GM19328 (cell line): Measurements from ENCODE around the gene TBX21.

Experiments
- ATAC-seq: cut with Tn5 transposase; IDR thresholded peaks from one replicate; pipeline ENCODE4 v1.9.1; 2021; ENCODE audit warnings: mild to moderate bottlenecking, moderate library complexity; ENCODE audit not compliant: unreplicated experiment

Gene TBX21

GRCh38 chr17:47712330-47713023 is 20.6 kb upstream of the TBX21 start:
- ATAC-seq, result no peak

DNA sequence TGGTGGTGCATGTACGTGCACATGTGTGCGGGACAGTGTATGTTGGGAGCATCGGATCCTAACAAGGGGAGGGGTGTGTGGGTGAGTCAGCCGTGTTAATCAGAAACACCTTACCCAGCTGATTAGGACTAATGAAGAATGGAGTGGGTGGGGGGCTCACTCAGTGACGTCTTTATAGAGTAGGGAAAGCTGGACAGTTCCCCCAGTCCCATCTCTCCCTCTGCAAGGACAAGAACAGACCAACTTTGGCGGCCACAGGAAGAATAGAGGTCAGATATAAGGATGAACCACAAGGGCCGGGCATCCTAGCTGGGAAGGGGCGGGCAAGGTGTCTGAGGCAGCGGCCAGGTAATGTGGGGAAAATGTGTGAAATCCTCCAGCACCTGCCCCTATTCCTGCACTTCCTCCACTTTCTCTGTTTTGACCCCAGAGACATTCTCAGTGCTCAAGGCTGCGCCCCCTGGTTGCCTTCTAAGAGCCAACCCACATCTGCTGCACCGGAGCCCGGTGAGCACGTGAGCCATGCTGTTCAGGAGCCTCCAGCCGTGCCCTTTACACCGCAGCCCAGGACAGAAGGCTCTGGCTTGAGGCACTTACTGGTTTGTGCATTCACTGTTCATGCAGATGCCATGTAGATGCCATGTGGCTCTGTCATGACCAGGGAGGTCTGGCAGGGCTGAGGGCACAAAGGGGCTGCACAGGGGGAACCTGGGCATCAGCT is 18.9 kb upstream of the TBX21 start:
- no peak for ATAC-seq

DNA sequence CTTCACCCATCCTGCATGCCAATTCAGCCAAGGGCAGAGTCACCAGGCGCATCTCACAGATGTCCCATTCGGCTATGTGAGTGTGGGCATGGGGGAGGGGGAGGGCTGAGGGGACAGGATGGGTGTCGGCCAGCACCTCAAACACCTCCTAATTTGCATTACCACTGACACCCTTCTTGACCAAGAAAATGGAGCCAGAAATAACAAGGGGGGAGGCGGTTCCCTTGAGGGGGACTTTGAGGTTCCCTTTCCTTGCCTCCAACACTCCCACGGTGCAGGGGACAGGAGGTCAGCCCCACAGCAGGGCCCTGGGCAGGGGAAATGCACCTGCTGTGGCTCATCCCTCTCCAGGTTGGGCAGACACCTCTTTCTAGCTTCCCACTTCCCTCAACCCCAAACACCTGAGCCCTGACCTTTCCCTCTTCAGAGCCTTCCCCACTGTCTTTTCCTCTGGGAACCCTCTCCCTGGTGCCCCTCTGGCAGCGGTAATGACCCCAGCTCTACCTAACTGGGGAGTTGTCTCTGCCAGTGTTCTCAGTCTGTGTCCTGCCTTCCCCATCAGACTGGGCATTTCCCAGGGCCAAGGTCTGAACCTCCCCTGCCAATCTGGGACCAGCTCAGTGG is 18.2 kb upstream of the TBX21 start:
- ATAC-seq, result no peak

DNA sequence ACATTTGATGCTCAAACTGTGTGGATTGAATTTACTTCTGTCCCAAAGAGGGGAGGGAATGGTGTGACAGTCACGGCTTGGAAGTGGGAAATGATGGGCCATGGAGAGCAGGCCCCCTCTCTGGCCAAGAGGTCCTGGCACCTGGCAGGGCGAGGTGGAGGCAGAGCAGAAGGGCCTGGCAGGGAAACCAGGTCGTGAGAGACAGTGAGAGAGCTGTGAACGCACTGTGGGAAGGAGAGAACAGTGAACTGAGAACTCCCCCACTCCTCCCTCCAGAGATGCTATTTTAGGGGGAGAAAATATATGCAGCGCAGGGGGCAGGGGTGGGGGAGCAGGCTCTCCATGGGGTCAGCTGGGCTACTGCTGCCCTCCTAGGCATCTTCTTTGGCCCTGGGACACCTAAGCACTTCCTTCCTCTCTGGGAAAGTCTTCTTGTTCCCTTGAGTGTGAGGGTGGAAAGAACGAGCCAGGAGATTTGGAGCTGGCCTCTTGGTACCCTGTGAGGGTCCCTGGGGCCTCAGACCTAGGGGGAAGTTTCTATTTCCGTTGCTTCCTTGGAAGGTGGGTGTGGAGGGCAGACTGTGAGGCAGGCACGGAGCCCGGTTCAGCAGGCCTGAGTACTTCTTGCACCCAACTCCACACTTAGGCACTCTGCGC is 17.2 kb upstream of the TBX21 start:
- ATAC-seq, result no peak

- no peak for ATAC-seq
Observed at GRCh38 chr17:47716375-47716774, 16.7 kb upstream of the TBX21 start.

DNA sequence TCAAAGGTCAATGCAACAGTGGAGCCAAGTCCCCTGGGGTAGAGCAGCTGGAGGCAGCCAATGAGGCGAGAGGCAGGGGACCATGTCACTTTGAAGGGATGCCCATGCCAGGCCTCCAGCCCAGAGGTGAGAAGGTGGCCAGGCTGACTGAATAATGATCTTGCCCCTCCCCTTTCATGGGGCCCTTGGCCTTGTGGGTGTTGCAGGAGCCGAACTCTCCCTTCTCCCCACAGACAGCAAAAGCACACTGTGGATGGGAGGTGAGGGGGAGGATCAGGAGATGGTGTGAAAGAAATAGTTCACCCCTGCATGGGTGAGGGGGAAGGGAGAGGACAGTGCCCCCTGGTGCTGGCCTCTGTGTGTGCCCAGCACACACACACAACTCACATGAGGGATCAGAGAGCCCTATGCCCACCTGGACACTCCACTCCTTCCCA is 15.8 kb upstream of the TBX21 start:
- ATAC-seq, result no peak

- ATAC-seq, result no peak
Observed at GRCh38 chr17:47717979-47718621, 14.9 kb upstream of the TBX21 start.

DNA sequence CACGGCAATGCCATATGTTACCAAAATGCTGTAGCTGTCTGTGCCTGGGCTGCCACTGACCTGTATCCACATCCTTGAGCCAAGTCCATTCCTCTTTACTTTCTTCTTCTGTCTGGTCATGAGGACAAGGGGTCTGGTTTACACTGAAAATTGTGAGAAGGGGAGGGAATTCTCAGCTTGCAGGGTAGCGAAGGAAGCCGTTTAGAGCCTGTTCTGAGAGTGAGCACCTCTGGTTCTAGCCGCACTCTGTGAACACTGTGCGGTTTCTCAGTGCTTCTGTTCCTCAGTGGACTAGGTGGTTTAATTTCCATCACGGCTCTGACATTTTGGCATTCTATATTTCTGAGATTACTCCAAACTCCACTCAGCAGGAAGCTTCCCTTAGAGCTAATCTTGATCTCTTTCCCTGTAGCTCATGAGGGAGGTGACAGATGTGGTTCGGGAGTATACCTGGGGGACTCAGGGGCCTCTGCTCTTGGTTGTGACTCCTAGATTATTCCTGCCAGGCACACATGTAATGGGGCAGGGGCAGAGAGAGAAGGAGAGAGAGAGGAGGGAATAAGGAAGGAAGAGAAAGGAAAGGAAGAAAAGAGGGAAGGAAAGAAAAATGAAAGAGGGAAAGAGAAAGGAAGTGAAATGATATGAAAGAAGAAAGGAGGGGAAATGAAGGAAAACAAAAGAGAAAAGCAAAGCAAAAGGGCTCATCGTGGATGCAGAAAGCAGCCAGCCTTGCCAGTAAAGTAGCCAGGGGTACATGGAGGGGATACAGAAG is 14.2 kb upstream of the TBX21 start:
- ATAC-seq, result no peak

DNA sequence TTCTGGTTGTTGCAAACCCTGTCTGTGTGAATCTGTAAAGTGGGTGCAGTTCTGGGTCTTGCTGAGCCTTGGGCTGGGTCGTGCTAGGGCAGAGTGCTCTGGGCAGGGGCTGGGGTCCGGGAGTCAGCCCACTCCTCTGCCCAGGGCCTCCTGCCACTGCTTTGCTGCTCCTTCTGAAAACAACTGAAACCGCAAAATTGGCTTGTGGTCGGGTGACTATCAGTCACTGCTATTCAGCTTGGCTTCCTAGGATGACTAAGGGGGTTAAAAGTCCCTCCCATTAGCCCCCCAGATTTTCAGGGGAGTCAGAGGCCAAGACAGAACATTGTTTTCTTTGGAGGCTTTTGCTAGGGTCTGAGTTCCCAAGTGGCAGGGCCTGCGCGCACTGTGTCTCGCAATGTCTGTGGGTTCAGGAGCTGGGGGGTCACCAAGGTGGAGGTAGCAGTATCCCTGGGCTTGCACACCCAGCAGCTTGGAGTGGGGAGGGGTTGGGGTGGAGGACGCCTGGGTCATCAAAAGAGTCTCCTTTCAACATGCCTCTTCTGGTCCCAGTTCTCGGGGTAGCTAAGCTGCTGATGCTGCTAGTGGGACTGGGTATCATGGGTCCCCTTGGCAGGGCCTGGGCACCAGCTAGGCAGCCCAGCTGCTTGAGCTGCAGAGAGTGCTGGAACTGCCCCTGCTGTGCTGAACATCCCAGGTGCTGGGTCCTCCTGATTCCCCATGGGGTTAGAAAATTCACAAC is 13.5 kb upstream of the TBX21 start:
- no peak for ATAC-seq

DNA sequence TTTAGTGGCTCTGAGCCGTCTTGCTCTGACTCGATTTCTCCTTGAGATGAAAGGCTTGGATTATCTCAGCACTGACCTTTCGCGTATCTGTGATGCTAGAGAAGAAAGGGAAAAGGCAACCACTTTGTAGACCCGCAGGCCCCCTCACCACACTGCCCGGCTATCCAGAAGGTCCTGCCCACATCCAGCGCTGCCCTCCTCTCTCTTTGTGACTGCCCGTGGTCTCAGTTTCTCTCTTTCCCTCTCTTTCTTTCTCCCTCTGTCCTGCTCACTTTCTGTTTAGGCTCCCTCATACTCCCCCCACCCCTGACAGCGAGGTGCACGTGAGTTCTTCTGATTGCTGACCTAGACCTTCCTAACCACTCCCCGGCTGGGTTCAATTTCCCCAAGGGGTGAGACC is 12.8 kb upstream of the TBX21 start:
- ATAC-seq, result no peak

DNA sequence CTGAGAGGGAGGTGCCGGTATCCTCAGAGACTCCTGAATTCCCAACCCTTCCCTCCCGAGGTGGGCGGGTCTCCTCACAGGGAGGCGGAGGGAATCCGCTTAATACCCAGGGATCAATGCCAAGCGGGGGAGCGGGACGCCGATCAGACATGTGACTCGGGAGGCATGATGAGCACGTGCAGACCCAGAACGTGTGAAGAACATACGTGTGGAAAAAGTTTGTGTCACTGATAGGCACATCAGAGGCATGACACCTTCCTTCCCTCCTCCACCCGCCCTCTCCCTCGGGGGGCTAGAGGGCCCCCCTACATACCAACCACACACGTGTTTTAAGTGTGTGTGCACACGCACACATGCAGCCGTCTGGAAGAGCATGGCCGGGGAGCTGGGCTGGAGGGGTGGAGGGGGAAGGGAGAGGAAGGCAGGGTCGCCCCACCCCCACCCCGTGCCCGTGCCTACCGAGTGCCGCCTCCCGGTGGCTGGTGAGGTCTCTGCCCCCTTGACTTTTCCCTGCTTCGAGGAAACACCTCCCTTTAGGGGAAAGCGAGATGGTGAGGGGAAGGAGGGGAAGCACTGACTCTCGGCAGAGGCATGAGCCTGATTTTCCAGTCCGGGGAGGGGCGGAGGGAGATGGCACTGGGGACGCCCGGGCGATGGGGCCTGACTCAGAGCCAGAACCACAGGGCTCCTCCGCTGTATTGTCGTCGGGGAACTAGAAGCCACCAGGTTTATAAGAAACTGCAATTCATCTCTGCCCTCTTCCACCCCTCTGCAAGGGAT is 12.1 kb upstream of the TBX21 start:
- no peak for ATAC-seq

DNA sequence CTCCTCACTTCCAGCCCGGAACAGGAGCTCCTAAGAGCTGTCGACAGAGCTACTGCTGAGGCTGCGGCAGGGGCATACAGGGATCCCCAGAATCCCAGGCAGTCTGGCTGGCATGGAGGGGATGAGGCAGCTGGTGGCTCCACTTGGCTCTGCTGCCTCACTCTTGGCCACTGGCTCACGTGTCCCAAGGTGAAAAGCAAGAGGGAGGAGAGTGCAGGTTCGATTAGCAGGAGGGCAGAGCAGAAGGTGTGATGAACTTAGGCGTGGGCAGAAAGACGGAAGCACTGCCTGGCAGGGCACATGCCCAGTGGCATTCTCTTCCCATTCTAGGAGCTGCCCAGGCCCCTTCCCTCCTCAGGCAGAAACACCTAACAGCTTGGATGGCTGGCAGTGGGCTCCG is 11.3 kb upstream of the TBX21 start:
- no peak for ATAC-seq

- no peak for ATAC-seq
Observed at GRCh38 chr17:47724705-47725104, 8.3 kb upstream of the TBX21 start.

DNA sequence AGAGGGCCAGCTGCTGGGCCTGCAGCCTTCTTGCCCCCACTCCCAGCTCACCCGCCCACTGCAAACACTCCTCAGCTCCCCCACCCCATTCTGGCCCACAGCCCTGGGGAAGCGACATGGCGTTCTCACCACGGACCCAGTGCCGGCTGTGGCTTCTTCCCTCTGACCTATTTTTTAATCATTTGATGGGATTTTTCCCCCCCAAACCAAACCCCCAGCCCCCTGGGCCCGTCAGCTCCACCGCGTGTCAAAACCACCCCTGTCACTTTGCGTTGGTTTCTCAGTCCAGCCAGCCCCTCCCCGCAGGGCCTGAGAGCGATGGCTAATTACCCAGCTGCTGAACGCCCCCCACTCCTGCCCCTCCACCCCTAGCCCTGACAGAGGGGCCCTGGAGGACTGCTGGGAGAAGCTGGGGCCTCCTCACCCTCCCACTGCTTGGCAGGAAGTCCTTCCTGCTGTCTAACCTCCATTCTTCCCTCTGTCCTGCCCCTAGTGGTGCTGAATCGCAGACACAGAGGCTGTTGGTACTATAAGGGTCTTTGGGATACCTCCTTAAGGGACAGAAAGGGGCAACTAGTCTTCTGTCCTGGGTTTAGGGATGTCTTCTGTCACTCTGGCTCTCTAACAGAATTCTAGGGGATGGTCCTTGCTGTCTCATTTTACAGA is 7.5 kb upstream of the TBX21 start:
- no peak for ATAC-seq

DNA sequence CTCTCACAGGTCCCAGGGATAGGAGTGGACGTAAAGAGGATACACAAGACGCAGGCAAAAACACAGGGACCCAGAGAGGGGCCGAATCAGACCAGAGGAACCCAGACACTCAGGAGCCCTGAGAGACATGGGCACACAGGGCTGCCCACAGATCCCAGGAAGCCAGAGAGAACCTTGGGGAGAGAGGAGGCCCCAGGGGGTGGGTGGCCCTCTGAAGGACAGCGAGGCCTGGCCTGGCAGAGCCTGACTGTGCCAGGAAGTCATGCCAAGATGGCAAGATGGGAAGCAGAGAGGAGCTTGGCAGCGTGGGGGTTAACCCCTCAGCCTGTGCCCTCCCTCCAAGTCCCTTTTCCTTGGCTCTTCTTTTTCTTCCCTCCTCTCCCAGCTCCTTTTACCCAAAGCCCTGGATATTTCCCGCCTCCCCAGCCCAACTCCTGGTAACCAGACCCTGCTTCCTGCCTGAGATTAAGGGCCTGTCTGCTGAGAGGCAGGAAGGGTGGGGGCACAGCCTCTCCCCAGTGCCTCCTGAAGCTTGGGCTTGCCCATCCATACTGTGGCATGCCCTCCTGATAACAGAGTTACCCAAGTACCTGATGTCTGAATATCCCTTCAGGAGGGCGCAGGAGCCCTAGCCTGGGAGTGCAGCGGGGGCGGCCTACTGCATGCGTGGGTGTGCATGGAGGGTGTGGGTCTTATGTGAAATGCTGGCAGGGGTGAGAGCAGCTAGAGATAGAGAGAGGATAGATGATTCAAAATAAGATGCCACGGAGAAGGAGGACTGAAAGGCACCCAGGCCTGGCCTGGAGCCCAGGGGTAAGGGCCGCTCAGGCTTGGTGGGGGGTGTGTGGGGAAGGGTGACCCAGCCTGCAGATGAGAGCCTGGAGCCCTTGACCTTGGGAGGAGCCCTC is 6.0 kb upstream of the TBX21 start:
- no peak for ATAC-seq

GRCh38 chr17:47727704-47728036 is 5.4 kb upstream of the TBX21 start:
- no peak for ATAC-seq

DNA sequence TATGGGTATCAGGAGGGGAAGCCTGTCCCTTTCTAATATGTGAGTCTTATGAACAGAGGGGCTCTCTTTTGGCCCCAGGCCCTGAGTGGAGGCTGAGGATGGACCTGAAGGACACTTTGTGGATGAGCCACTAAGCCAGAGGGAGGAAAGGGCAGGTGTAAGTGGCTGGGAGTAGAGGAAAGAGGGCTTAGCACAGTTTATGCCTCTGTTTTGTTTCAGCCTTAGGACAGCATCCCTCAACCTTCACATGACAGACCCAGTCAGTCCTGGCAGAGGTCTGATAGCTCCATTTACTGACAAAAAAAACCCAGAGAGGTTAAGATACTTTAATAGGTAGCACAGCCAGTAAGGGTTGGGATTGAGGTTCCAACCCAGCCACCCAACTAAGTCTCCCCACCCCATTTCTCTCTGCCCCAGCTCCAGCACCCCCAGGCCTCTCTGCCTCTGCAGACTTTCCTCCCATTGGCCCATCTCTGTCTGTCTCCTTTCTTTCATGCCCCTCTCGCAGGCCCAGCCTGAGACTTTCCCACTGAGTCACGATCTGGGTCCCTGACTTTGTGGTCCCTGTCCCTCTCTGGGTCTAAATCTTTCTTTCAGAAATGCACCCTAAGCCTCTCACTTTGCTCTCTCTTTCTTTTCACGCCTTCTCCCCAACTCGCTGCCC is 4.7 kb upstream of the TBX21 start:
- ATAC-seq, result no peak
